Endothelial cell of umbilical vein (primary cell): ENCODE results near the gene PTGS1. TPM values are rescaled to one million over a fixed set of nuclear protein-coding genes. Genes with fewer than 3 reads are reported as not detected.

ENCODE experiments used
- BruUV-seq: library from RNA; stranded (reverse); fragments of 400-500 nt; replicated peaks from 2 replicates; lab custom pipeline; 2021; lab: Mats Ljungman, UMichigan
- CTCF ChIA-PET: fragments of 300-600, 350-600 bp; sonication (Branson Sonifier 250); formaldehyde crosslinking; loops from one replicate; lab custom pipeline; 2021; ENCODE audit warnings: antibody characterized with exemption, inconsistent platforms; lab: Charles Lee
- POLR2A ChIA-PET: fragments of 300-600, 350-600 bp; sonication (Branson Sonifier 250); formaldehyde crosslinking; loops from one replicate; lab custom pipeline; 2021; ENCODE audit warnings: antibody characterized with exemption, inconsistent platforms; lab: Charles Lee
- DNase-seq: peaks from one replicate; pipeline ENCODE4 v3.0.0-alpha.2; 2011; ENCODE audit warnings: low read depth, low spot score
- FAIRE-seq: peaks from 2 replicates; lab custom pipeline; 2011; peaks lifted over from hg19 to GRCh38; lab: Jason Lieb, UNC
- H2AFZ ChIP-seq: 2 replicates; pipeline ENCODE4 v1.6.0; 2012; ENCODE audit warnings: low read depth, low read length, control low read depth, inconsistent platforms
- H3K27ac ChIP-seq: 2 replicates; pipeline ENCODE4 v1.5.1; 2011; ENCODE audit warnings: low read depth, mild to moderate bottlenecking, control low read depth, low read length, moderate library complexity; ENCODE audit not compliant: insufficient read depth
- H3K27me3 ChIP-seq, 2 experiments: 2 replicates each; pipeline versions ENCODE4 v1.6.0 to v1.6.1; 2011; ENCODE audit warnings: low read length in 2 of 2, mixed read lengths in 1 of 2; ENCODE audit not compliant: control insufficient read depth in 2 of 2, insufficient read depth in 2 of 2
- H3K36me3 ChIP-seq, 2 experiments: 2 replicates in 1 of 2; 3 replicates in 1 of 2; pipeline ENCODE4 v1.5.1; 2011; ENCODE audit warnings: low read length in 2 of 2, mild to moderate bottlenecking in 1 of 2, moderate library complexity in 1 of 2; ENCODE audit not compliant: control insufficient read depth in 2 of 2, insufficient read depth in 2 of 2; ENCODE audit errors: extremely low read depth in 1 of 2
- H3K4me1 ChIP-seq: 3 replicates; pipeline ENCODE4 v1.5.1; 2011; ENCODE audit warnings: mild to moderate bottlenecking, low read length; ENCODE audit not compliant: control insufficient read depth, insufficient read depth; ENCODE audit errors: extremely low read depth
- H3K4me2 ChIP-seq: 2 replicates; pipeline ENCODE4 v1.6.1; 2011; ENCODE audit warnings: low read length, control low read depth, mixed read lengths; ENCODE audit not compliant: insufficient read depth
- H3K4me3 ChIP-seq, 3 experiments: fragments of 200-600 bp in 1 of 3; sonication (generic), shearing (Covaris generic) in 1 of 3; replicated peaks in 1 of 3; 2 replicates each; pipeline ENCODE4 v1.5.1; 2011 to 2016; ENCODE audit warnings: control low read depth in 3 of 3, low read length in 3 of 3, mild to moderate bottlenecking in 2 of 3, inconsistent platforms in 1 of 3, low read depth in 1 of 3, moderate library complexity in 1 of 3; ENCODE audit not compliant: insufficient read depth in 1 of 3
- H3K79me2 ChIP-seq: 2 replicates; pipeline ENCODE4 v1.6.0; 2012; ENCODE audit warnings: low read length, inconsistent platforms; ENCODE audit not compliant: control insufficient read depth, insufficient read depth
- H3K9ac ChIP-seq: replicated peaks from 2 replicates; pipeline ENCODE3; 2011; ENCODE audit warnings: low read length, control low read depth; ENCODE audit not compliant: insufficient read depth; ENCODE audit errors: extremely low read depth
- H3K9me1 ChIP-seq: replicated peaks from 3 replicates; pipeline ENCODE4 v1.6.0; 2011; ENCODE audit warnings: mild to moderate bottlenecking, low read length; ENCODE audit not compliant: control insufficient read depth, insufficient read depth; ENCODE audit errors: extremely low read depth
- H3K9me3 ChIP-seq: replicated peaks from 2 replicates; pipeline ENCODE4 v1.5.1; 2012; ENCODE audit warnings: low read length, inconsistent platforms; ENCODE audit not compliant: control insufficient read depth, insufficient read depth
- H4K20me1 ChIP-seq: replicated peaks from 2 replicates; pipeline ENCODE3; 2011; ENCODE audit warnings: mild to moderate bottlenecking, low read length; ENCODE audit not compliant: control insufficient read depth, insufficient read depth; ENCODE audit errors: extremely low read depth
- CTCF ChIP-seq, 2 donors: IDR thresholded peaks; 1 replicate in 1 of 2; 2 replicates in 1 of 2; pipeline ENCODE4 v1.5.1; 2011; ENCODE audit warnings: low read length in 2 of 2, mild to moderate bottlenecking in 2 of 2, moderate library complexity in 2 of 2, control low read depth in 1 of 2, inconsistent platforms in 1 of 2, low read depth in 1 of 2; ENCODE audit not compliant: insufficient read depth in 1 of 2; ENCODE audit errors: extremely low read depth in 1 of 2
- EZH2 ChIP-seq: IDR thresholded peaks from 2 replicates; pipeline ENCODE4 v1.6.1; 2012; ENCODE audit warnings: borderline replicate concordance, low read depth, mild to moderate bottlenecking, moderate library complexity, low read length, inconsistent platforms; ENCODE audit not compliant: severe bottlenecking
- FOS ChIP-seq: IDR thresholded peaks from 2 replicates; pipeline ENCODE4 v1.6.1; 2011; ENCODE audit warnings: mild to moderate bottlenecking, low read length, moderate library complexity, borderline replicate concordance; ENCODE audit not compliant: insufficient read depth
- GATA2 ChIP-seq: IDR thresholded peaks from 2 replicates; pipeline ENCODE4 v1.7.0; 2011; ENCODE audit warnings: low read depth, mild to moderate bottlenecking, moderate library complexity, mixed read lengths, low read length; ENCODE audit not compliant: insufficient read length, insufficient read depth
- JUN ChIP-seq: IDR thresholded peaks from 2 replicates; pipeline ENCODE4 v1.6.1; 2011; ENCODE audit warnings: borderline replicate concordance, low read depth; ENCODE audit not compliant: insufficient read length, insufficient read depth
- MAX ChIP-seq: IDR thresholded peaks from 2 replicates; pipeline ENCODE4 v1.6.1; 2011; ENCODE audit not compliant: insufficient read depth, insufficient read length
- MYC ChIP-seq: IDR thresholded peaks from one replicate; pipeline ENCODE4 v1.6.1; 2011; ENCODE audit warnings: mild to moderate bottlenecking, low read depth, low read length
- POLR2A ChIP-seq: IDR thresholded peaks from 2 replicates; pipeline ENCODE4 v1.6.1; 2012; ENCODE audit warnings: low read depth, mild to moderate bottlenecking, control low read depth, low read length
- POLR2AphosphoS5 ChIP-seq: IDR thresholded peaks from 2 replicates; pipeline ENCODE4 v1.6.1; 2012; ENCODE audit warnings: low read depth, mild to moderate bottlenecking, control low read depth, low read length, moderate library complexity; ENCODE audit not compliant: insufficient read depth
- dilution Hi-C: fragments of 300-500 bp; cut with MboI; formaldehyde crosslinking; loops from one replicate; pipeline ENCODE4 v1.15.0; 2019; ENCODE audit warnings: low sequenced_read_pairs; ENCODE audit not compliant: extremely low pct_ligation_motif_present
- intact Hi-C: fragments of 100-400 bp; cut with micrococcal nuclease; formaldehyde crosslinking; loops from one replicate; pipeline ENCODE4 v1.10.0; 2022
- polyA plus RNA-seq, 4 experiments: library from polyadenylated mRNA; depleted of rRNA in 3 of 4; stranded (reverse) in 3 of 4; unstranded in 1 of 4; fragments of >200 nt; gene quantifications; 2 replicates each; pipeline versions ENCODE4 v1.2.1 to v1.2.3, GENCODE V29; 2011 to 2012; ENCODE audit warnings: missing spikeins in 1 of 4
- total RNA-seq: library from RNA; stranded (reverse); gene quantifications from 2 replicates; pipeline ENCODE4 v1.2.3, GENCODE V29; 2021

Gene PTGS1
- total and polyA plus RNA-seq, 2 donors (not counting 3 experiments of a cell fraction or from before 2014, with no cell fraction given), result 37.6 to 45.2 TPM

GRCh38 chr9:122387536-122387935 lies 16.7 kb downstream of the PTGS1 start:
- TF ChIP-seq CTCF (IDR thresholded peaks at IDR 0.05; ENCODE audit: extremely low read depth in 1 of 2, insufficient read depth in 1 of 2, low read depth in 1 of 2, low read length in 2 of 2) (no peak), JUN (no peak), MYC (no peak), MAX (no peak), POLR2AphosphoS5 (no peak), FOS (no peak), EZH2 (no peak), GATA2 (no peak), POLR2A (no peak)
- ChIA-PET POLR2A (no interaction called here), CTCF (interaction anchor here (1.5 to 3.5 kb wide), 2 partner anchors 9 to 12 kb away, joined by 3 to 17 read pairs; no protein-coding TSS in a partner anchor)
- Histone ChIP-seq H3K79me2 (no peaks in the 10 kb centered on the region), H3K4me1 (peaks cover 26% of the 10 kb centered on the region), H3K27ac (no peak overlapping the region), H3K4me2 (no peak overlapping the region), H3K36me3 (no peaks in the 10 kb centered on the region), H3K9me3 (no peaks in the 10 kb centered on the region), H3K9me1 (no peaks in the 10 kb centered on the region), H3K27me3 (no peaks in the 10 kb centered on the region), H4K20me1 (no peaks in the 10 kb centered on the region), H3K4me3 (no peak overlapping the region), H3K9ac (no peak overlapping the region), H2AFZ (no peak overlapping the region)
- no TSS peak for BruUV-seq
- dilution Hi-C loops (no loop called here), intact Hi-C loops (no loop called here)
- no peak for DNase-seq
- FAIRE-seq, result no peak
